ENCODE results near the gene FAM124B.

FAM124B gene

DNA sequence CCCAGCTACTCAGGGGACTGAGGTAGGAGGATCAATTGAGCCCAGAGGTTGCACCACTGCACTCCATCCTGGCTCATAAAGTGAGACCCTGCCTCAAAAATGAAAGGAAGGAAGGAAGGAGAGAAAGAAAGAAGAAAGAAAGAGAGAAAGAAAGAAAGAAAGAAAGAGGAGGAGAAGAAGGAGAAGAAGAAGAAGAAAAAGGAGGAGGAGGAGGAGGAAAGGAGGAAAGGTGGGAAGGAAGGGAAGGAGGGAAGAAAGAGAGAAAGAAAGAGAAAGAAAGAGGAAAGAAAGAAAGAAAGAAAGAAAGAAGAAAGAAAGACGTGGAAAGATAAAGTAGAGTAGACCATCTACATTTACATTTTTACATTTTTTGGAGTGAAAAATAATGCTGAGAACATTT, 39.8 kb downstream of the FAM124B start:
- in situ Hi-C loops (cut with MboI; ENCODE audit: low pct_unique_long_range_greater_than_20kb, low sequenced_read_pairs, unreplicated experiment): loop anchor here (10.0 kb wide), 1 partner anchor 283 kb away; no protein-coding TSS in a partner anchor
- TF ChIP-seq, protein P1, sequence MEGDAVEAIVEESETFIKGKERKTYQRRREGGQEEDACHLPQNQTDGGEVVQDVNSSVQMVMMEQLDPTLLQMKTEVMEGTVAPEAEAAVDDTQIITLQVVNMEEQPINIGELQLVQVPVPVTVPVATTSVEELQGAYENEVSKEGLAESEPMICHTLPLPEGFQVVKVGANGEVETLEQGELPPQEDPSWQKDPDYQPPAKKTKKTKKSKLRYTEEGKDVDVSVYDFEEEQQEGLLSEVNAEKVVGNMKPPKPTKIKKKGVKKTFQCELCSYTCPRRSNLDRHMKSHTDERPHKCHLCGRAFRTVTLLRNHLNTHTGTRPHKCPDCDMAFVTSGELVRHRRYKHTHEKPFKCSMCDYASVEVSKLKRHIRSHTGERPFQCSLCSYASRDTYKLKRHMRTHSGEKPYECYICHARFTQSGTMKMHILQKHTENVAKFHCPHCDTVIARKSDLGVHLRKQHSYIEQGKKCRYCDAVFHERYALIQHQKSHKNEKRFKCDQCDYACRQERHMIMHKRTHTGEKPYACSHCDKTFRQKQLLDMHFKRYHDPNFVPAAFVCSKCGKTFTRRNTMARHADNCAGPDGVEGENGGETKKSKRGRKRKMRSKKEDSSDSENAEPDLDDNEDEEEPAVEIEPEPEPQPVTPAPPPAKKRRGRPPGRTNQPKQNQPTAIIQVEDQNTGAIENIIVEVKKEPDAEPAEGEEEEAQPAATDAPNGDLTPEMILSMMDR (IDR thresholded peaks at IDR 0.05; ENCODE audit: extremely low read depth, insufficient read depth, missing control alignments): no peak
- no peak for DNase-seq (ENCODE audit: low spot score)

DNA sequence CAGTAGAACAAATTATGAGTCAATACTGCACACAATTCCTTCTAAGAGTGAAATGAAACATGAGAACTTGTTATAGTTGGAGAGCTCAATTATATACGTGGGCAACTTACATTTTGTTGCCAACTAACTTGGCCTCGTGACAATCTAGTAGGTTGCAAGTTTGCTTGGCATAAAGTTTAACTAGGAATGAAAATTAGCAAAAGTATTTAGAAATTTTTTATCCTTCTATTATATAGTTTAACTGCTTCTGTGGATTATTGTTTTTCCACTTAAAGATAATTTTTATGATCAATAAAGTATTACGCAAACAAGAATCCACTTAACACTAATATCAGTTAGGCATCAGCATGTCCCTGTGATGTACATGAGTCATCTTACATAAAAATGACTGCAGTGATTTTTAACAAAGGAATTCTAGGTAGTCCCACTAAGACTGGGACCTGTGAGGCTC, 41.1 kb downstream of the FAM124B start:
- DNase-seq (ENCODE audit: low spot score): no peak

DNA sequence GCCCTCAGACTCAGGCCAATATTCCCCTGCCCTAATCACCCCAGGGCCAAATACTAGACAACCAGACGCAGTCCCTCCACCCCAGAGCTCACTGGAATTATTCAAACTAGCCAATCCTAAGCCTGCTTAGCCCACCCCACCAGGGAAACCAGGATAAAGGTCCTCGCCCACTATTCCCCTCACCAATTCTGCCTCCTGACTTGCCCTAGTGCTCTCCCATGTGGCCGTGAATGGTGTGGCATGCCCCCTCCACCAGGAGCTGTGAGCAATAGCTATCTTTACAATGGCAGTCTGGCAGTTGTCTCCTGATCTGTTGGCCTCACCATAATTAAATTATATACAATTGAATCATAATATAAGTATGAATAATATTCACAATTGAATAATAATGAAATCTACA, 42.3 kb downstream of the FAM124B start:
- TF ChIP-seq, protein P1 (IDR thresholded peaks at IDR 0.05; ENCODE audit: extremely low read depth, insufficient read depth, missing control alignments): peak; percentile 36
- DNase-seq (ENCODE audit: low spot score): no peak
- in situ Hi-C loops (cut with MboI; ENCODE audit: low pct_unique_long_range_greater_than_20kb, low sequenced_read_pairs, unreplicated experiment): loop anchor here (10.0 kb wide), 1 partner anchor 415 kb away; no protein-coding TSS in a partner anchor

More for the DNA sequence above, 41.1 kb downstream of the FAM124B start:
- in situ Hi-C loops (cut with MboI; ENCODE audit: low pct_unique_long_range_greater_than_20kb, low sequenced_read_pairs, unreplicated experiment): loop anchor here (10.0 kb wide), 1 partner anchor 284 kb away; no protein-coding TSS in a partner anchor
- TF ChIP-seq, protein P1 (IDR thresholded peaks at IDR 0.05; ENCODE audit: extremely low read depth, insufficient read depth, missing control alignments): no peak

DNA sequence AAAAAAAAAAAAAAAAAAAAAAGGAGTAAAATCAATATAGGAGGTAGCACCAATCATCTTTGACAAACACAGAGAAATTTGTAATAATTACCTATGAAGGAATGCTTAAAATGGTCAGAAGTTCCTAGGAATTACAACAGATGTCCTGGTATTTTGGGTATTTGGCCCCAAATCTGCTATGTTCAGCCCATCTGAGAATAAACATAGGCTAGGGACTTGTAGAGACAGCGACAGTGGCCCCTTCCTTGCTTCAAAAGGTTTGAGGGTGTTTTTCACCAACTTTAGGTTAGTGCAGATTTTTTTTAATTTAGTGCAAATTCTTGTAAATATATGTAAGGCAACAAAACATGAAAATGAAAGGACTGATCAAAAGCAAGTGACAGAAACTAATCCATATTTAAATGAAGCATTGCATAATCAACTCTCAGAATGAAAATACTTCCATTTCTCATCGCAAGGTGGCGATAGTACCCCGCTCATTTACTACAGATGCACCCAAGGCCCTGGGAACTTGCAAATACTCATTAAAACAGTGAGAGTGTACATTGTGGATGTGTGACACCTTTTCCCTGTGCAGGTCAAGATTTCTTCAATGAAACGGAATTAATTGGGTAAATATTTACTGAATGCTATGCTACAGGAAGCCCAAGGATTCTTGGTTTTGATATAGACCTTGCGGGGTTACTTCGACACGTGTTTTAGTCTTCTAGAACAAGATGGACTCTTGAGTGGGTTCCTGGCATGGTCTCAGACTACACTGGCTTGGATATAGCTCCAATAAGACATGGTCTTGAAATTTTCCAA, 44.6 kb downstream of the FAM124B start:
- in situ Hi-C loops (cut with MboI; ENCODE audit: low pct_unique_long_range_greater_than_20kb, low sequenced_read_pairs, unreplicated experiment): loop anchor here (10.0 kb wide), 1 partner anchor 418 kb away; no protein-coding TSS in a partner anchor
- DNase-seq (ENCODE audit: low spot score): peak; percentile 79

DNA sequence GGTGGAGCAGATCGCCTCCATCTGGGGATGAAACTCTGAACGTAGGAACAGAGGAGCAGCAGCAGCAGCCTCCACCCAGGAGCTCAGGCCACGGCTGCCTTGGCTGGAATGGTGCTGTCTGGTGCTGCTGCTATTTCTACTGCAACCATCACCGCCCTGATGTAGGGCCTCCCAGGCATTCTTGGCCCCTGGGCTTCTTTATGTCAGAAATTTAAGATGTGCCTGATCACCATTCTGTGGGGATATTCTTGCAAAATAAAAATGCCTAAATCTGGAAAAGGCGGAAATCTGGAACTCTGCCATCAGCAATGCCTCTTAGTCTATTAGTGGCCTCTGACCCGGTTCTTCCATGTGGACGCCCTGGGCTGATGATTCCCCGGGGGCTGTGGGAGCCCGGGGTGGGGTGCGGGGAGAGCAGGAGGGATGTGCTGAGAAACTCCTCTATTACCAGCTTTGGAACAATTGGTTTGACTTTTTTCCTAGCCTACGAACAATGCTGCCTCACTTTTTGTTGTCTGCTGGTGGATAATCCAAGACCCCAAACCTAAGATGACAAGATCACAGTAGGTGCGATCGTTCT, 47.2 kb downstream of the FAM124B start:
- TF ChIP-seq, protein P1 (IDR thresholded peaks at IDR 0.05; ENCODE audit: extremely low read depth, insufficient read depth, missing control alignments): no peak
- in situ Hi-C loops (cut with MboI; ENCODE audit: low pct_unique_long_range_greater_than_20kb, low sequenced_read_pairs, unreplicated experiment): loop anchor here (10.0 kb wide), 1 partner anchor 420 kb away; no protein-coding TSS in a partner anchor

More for the DNA sequence above, 44.6 kb downstream of the FAM124B start:
- TF ChIP-seq, protein P1 (IDR thresholded peaks at IDR 0.05; ENCODE audit: extremely low read depth, insufficient read depth, missing control alignments): peak; percentile 73

DNA sequence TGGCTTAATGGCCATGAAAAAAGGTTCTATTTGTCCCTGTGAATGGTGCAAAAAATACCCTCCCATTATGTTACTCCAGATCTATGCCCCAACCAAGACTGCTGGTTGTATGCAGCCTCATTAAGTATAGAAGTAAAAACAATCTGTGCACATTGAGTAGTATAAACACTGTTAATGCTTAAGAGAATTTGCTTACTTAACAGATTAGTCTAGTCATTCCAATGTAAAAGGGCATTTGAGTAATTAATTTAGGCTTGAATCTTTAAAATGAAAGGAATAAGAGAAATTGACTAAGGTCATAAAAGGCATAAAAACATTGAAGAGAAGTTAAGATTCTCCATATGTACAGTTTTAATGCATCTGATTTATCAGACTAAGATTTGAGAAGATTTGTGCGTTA, 51.2 kb downstream of the FAM124B start:
- in situ Hi-C loops (cut with MboI; ENCODE audit: low pct_unique_long_range_greater_than_20kb, low sequenced_read_pairs, unreplicated experiment): loop anchor here (10.0 kb wide), 1 partner anchor 424 kb away; no protein-coding TSS in a partner anchor
- DNase-seq (ENCODE audit: low spot score): no peak
- TF ChIP-seq, protein P1 (IDR thresholded peaks at IDR 0.05; ENCODE audit: extremely low read depth, insufficient read depth, missing control alignments): no peak

More for the DNA sequence above, 47.2 kb downstream of the FAM124B start:
- DNase-seq (ENCODE audit: low spot score): no peak
